Hepatocyte (in vitro differentiated cells): ENCODE data around the gene LSM6. TPM values are rescaled to one million over a fixed set of nuclear protein-coding genes. Genes with fewer than 3 reads are reported as not detected.

Experiments
- DNase-seq: peaks from one replicate; pipeline ENCODE4 v3.0.0-alpha.2; 2016; ENCODE audit warnings: low spot score
- H2AFZ ChIP-seq: fragments of 200-600 bp; sonication (generic); 2 replicates; pipeline ENCODE4 v1.6.0; 2016; ENCODE audit warnings: antibody characterized with exemption, mild to moderate bottlenecking
- H3K27ac ChIP-seq: fragments of 200-600 bp; sonication (generic); 2 replicates; pipeline ENCODE4 v1.5.1; 2016; ENCODE audit warnings: mild to moderate bottlenecking
- H3K27me3 ChIP-seq: fragments of 200-600 bp; sonication (generic); 2 replicates; pipeline ENCODE4 v1.6.1; 2016
- H3K36me3 ChIP-seq: fragments of 200-600 bp; sonication (generic); replicated peaks from 2 replicates; pipeline ENCODE4 v1.5.1; 2016; ENCODE audit warnings: low read depth; ENCODE audit not compliant: insufficient read depth
- H3K4me1 ChIP-seq: fragments of 200-600 bp; sonication (generic); 2 replicates; pipeline ENCODE4 v1.5.1; 2016; ENCODE audit warnings: mild to moderate bottlenecking, moderate library complexity; ENCODE audit not compliant: insufficient read depth
- H3K4me2 ChIP-seq: fragments of 200-600 bp; sonication (generic); 2 replicates; pipeline ENCODE4 v1.6.0; 2016
- H3K4me3 ChIP-seq: fragments of 200-600 bp; sonication (generic); 2 replicates; pipeline ENCODE4 v1.5.1; 2016; ENCODE audit warnings: mild to moderate bottlenecking
- H3K79me2 ChIP-seq: fragments of 200-600 bp; sonication (generic); 2 replicates; pipeline ENCODE4 v1.6.0; 2017; ENCODE audit warnings: mild to moderate bottlenecking
- H3K9me2 ChIP-seq: fragments of 200-600 bp; sonication (generic); replicated peaks from 2 replicates; pipeline ENCODE4 v1.6.0; 2017; ENCODE audit warnings: mild to moderate bottlenecking; ENCODE audit not compliant: insufficient read depth
- H3K9me3 ChIP-seq: fragments of 200-600 bp; sonication (generic); 2 replicates; pipeline ENCODE4 v1.5.1; 2016; ENCODE audit warnings: low read depth, mild to moderate bottlenecking
- H4K20me1 ChIP-seq: fragments of 200-600 bp; sonication (generic); 2 replicates; pipeline ENCODE4 v1.6.0; 2016; ENCODE audit warnings: mild to moderate bottlenecking; ENCODE audit not compliant: insufficient read depth, poor library complexity, severe bottlenecking
- EZH2 ChIP-seq: fragments of 200-600 bp; sonication (generic); IDR thresholded peaks from 2 replicates; pipeline ENCODE4 v1.6.1; 2016; ENCODE audit warnings: antibody characterized with exemption, mild to moderate bottlenecking, borderline replicate concordance
- EZH2phosphoT487 ChIP-seq: fragments of 200-600 bp; sonication (generic); IDR thresholded peaks from one replicate; pipeline ENCODE4 v1.6.1; 2018; ENCODE audit warnings: antibody characterized with exemption, mild to moderate bottlenecking, low read depth, moderate library complexity; ENCODE audit not compliant: unreplicated experiment, severe bottlenecking
- WGBS: methylation state at CpG from one replicate; pipeline ENCODE4 v1.1.6; 2016; ENCODE audit warnings: low lambda C conversion rate; ENCODE audit errors: missing lambda C conversion rate; 5-methylcytosine and 5-hydroxymethylcytosine counted together
- polyA plus RNA-seq: library from polyadenylated mRNA; unstranded; fragments of >200 nt; fragmentation: Nextera tagmentation; extraction: Ambion mirVana; gene quantifications from 2 replicates; pipeline ENCODE4 v1.2.1, GENCODE V29; 2016
- total RNA-seq: library from RNA; depleted of rRNA; stranded (reverse); fragments of >200 nt; gene quantifications from 2 replicates; pipeline ENCODE4 v1.2.3, GENCODE V29; 2014
- TF ChIP-seq, protein P1 (sequence below): fragments of 200-600 bp; sonication (generic); IDR thresholded peaks from 2 replicates; pipeline ENCODE4 v1.5.1; 2016; ENCODE audit warnings: antibody characterized with exemption, mild to moderate bottlenecking; ENCODE audit not compliant: poor library complexity

Gene LSM6
- total and polyA plus RNA-seq, 2 experiments from 2014 or later, result 51.0 to 75.5 TPM

GRCh38 chr4:146235654-146236177, 60.2 kb downstream of the LSM6 start:
- no peaks in the 10 kb centered on the region for H3K9me3 ChIP-seq
- H3K79me2 ChIP-seq, result no peaks in the 10 kb centered on the region
- no peak overlapping the region for H3K27ac ChIP-seq
- no peaks in the 10 kb centered on the region for H3K9me2 ChIP-seq
- DNase-seq, result no peak
- H3K4me1 ChIP-seq, result no peaks in the 10 kb centered on the region
- H3K4me3 ChIP-seq, result no peak overlapping the region
- TF ChIP-seq, protein P1, sequence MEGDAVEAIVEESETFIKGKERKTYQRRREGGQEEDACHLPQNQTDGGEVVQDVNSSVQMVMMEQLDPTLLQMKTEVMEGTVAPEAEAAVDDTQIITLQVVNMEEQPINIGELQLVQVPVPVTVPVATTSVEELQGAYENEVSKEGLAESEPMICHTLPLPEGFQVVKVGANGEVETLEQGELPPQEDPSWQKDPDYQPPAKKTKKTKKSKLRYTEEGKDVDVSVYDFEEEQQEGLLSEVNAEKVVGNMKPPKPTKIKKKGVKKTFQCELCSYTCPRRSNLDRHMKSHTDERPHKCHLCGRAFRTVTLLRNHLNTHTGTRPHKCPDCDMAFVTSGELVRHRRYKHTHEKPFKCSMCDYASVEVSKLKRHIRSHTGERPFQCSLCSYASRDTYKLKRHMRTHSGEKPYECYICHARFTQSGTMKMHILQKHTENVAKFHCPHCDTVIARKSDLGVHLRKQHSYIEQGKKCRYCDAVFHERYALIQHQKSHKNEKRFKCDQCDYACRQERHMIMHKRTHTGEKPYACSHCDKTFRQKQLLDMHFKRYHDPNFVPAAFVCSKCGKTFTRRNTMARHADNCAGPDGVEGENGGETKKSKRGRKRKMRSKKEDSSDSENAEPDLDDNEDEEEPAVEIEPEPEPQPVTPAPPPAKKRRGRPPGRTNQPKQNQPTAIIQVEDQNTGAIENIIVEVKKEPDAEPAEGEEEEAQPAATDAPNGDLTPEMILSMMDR, result no peak
- H4K20me1 ChIP-seq, result no peaks in the 10 kb centered on the region
- no peak overlapping the region for H3K4me2 ChIP-seq
- WGBS, result 71% methylated on average over 8 of the region's 8 CpGs
- H3K36me3 ChIP-seq, result no peaks in the 10 kb centered on the region
- H3K27me3 ChIP-seq, result no peaks in the 10 kb centered on the region
- no peak overlapping the region for H2AFZ ChIP-seq

- no peaks in the 10 kb centered on the region for H4K20me1 ChIP-seq
- H3K27me3 ChIP-seq, result no peaks in the 10 kb centered on the region
- no peak overlapping the region for H2AFZ ChIP-seq
- no peaks in the 10 kb centered on the region for H3K4me1 ChIP-seq
- DNase-seq, result no peak
- no peak overlapping the region for H3K4me2 ChIP-seq
- H3K27ac ChIP-seq, result no peak overlapping the region
- no peaks in the 10 kb centered on the region for H3K9me2 ChIP-seq
- WGBS, result 85% methylated on average over 5 of the region's 5 CpGs
- TF ChIP-seq EZH2phosphoT487, result no peak
- TF ChIP-seq EZH2, result no peak
- TF ChIP-seq, protein P1, result no peak
- no peak overlapping the region for H3K4me3 ChIP-seq
- H3K79me2 ChIP-seq, result no peaks in the 10 kb centered on the region
- no peaks in the 10 kb centered on the region for H3K9me3 ChIP-seq
- H3K36me3 ChIP-seq, result no peaks in the 10 kb centered on the region
These were observed 60.7 kb downstream of the LSM6 start for GRCh38 chr4:146236216-146236615.

DNA sequence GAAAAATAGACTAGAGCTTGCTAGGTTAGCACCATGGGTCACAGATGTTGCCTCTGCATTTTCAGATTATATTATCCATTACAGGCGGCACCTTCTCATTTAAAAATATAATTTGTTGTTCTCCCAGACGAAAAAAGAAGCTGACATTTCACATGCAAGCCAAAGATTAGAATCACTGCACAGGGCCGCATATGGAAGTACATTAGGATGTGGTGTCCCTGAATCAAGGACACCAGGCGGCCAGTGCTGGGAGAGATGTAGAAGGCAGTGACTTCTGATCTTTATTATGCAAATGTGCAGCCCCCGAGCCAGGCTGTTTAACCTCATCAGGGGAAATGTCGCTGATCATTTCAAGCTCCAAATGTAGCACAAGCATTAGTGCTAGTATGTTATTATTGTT, 61.6 kb downstream of the LSM6 start:
- H3K27me3 ChIP-seq, result no peaks in the 10 kb centered on the region
- no peaks in the 10 kb centered on the region for H4K20me1 ChIP-seq
- no peak overlapping the region for H3K4me2 ChIP-seq
- peaks cover under 1% of the 10 kb centered on the region for H3K4me1 ChIP-seq
- no peak for TF ChIP-seq EZH2phosphoT487
- TF ChIP-seq, protein P1, result no peak
- no peaks in the 10 kb centered on the region for H3K9me2 ChIP-seq
- H3K27ac ChIP-seq, result no peak overlapping the region
- H3K79me2 ChIP-seq, result no peaks in the 10 kb centered on the region
- H3K36me3 ChIP-seq, result no peaks in the 10 kb centered on the region
- no peak overlapping the region for H3K4me3 ChIP-seq
- no peak overlapping the region for H2AFZ ChIP-seq
- no peak for DNase-seq
- WGBS, result 74% methylated on average over 6 of the region's 6 CpGs
- H3K9me3 ChIP-seq, result no peaks in the 10 kb centered on the region

GRCh38 chr4:146238107-146238506, 62.6 kb downstream of the LSM6 start:
- no peaks in the 10 kb centered on the region for H4K20me1 ChIP-seq
- no peaks in the 10 kb centered on the region for H3K36me3 ChIP-seq
- H3K9me2 ChIP-seq, result no peaks in the 10 kb centered on the region
- no peaks in the 10 kb centered on the region for H3K9me3 ChIP-seq
- no peaks in the 10 kb centered on the region for H3K79me2 ChIP-seq
- no peak overlapping the region for H3K4me3 ChIP-seq
- TF ChIP-seq EZH2phosphoT487 (no peak), EZH2 (no peak)
- TF ChIP-seq, protein P1, result no peak
- no peak for DNase-seq
- H3K4me1 ChIP-seq, result peaks cover 6% of the 10 kb centered on the region
- H3K27ac ChIP-seq, result no peak overlapping the region
- no peak overlapping the region for H2AFZ ChIP-seq
- H3K27me3 ChIP-seq, result no peaks in the 10 kb centered on the region
- no peak overlapping the region for H3K4me2 ChIP-seq
- 95% methylated on average over 3 of the region's 3 CpGs for WGBS
